Brain pericyte (primary cell): ENCODE results near the gene THBD.

Experiments
- DNase-seq: peaks from one replicate; pipeline ENCODE4 v3.0.0-alpha.2; 2012; ENCODE audit warnings: low read depth, low spot score

THBD gene

DNA sequence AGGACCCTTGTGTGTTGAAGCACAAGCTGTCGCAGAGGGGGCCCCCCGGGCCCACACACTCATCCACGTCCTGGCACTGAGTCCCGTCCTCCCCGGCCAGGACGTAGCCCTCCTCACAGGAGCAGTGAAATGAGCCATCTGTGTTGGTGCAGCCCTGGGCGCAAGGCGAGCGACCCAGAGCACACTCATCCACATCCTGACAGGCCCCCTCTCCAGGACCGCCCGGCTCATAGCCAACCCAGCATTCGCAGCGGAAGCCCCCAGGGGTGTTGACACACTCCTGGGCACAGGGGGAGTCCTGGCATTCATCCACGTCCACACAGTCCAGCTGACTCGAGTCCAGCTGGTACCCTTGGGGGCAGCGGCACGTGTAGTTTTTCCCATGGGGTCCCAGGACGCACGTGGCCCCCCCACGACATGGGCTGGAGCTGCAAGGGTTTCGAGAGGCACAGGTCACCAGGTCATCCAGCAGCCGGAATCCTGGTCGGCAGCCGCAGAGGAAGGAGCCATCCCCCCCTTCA, 35.4 kb upstream of the THBD start:
- no peak for DNase-seq

DNA sequence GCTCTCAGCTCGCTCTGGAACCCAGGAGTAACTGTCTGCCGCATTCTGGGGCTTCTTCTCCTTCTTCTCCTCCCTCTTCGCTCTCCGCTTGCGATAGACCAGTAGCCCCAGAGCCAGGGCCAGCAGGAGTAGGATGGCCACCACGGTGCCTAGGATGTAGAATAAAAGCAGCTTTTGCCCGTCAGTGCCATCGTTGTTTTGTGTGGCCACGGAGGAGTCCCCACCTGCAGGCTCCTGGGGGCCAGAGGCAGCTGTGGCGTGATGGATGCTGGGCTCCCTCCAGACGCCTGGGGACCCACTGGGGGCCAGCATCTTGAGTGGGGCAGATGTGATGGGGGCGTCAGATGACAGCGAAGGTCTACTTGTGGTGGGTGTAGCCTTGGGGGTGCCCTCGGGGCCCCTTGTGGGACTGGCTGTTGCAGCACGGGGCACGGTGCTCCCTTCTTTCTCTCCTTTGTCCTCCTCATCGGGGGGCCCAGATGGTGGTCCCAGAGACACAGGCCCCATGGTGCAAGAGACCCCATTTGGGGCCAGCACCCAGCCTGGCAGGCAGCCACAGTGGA, 34.9 kb upstream of the THBD start:
- no peak for DNase-seq

DNA sequence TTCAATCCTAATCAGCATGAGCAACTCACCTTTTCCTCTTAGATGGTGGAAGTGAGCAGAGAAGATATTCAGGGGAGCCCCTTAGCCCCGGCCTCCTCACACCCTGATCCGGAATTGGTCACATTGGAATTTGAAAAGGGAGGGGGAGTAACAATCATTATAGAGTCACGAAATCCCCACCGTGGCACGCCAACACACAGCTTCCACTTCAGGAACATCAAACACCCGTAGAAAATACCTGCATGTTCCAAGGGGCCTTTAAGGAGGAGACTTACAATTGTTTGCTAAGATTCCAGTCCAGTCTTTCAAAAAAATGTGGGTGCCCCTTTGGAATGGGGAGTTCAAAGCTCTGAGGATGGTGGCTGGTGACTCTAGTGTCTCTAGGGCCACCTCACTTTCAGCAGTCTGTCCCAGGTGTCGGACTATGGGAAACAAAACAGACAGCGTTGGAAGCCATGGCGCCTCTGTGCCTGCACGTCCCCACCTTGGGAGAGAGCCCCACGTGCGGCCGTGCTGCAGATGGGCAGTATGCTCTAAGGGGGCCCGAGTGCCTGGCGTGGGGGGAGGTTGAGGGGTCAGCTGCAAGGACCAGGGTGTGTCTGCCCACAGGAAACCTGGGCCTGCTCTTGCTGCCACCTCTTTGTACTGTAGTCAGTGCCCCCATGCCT, 34.2 kb upstream of the THBD start:
- no peak for DNase-seq

DNA sequence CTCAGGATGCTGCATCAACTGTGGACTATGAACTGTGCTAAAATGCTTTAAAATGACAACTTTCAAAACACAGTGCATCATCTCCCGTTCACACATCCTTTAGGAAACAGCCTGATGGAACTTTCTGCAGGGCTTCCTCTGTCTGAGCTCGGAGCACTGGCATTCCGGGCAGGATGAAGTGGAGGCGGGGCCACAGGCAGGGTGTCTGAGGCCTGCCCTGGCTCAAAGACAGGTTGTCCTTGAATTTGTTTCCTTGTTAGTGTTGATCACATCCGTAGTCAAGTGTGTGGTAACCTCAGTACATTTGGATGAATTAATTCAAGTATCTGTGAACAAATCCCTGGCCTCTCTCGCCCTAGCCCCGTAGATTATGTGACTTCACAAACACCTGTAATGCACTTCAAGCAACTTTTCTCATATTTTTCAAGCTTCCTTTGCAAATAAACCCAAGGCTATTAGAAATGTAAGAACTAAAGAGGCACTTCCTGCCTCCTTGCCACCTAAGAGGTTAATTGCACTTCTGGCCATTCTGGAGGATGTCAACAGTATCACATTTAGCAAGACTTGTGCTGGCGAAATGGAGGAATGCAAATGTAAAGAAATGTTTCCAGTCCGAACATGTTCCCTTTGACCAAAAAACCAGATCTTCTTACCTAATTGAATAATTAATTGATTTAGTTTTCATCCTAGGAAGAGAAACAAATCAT, 33.5 kb upstream of the THBD start:
- no peak for DNase-seq

DNA sequence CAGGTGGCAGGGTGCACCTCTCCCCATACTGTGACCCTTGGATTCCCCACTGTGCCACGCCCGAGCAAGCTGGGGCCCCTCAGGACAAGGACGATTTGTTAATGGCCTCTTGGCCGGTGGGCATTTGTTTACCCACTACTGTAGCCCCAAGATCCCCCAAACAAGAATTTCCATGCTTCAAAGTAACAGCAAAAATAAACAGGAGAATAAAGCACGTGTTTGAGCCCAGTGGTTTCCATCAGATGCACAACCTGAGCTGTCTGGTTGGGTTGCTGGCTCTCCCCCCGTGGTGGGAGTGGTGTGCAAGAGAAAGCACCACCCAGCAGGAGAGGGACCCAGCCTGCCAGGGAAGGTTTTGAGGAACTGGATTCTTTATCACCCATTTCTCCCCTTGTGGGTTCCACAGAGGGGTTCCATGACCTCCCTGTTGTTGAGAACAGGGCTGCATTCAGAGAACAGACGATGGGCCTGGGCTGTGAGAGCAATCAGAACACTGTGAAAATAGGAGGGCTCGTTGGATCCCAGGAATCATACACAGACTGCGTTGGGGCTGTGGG, 31.9 kb upstream of the THBD start:
- DNase-seq: no peak

DNA sequence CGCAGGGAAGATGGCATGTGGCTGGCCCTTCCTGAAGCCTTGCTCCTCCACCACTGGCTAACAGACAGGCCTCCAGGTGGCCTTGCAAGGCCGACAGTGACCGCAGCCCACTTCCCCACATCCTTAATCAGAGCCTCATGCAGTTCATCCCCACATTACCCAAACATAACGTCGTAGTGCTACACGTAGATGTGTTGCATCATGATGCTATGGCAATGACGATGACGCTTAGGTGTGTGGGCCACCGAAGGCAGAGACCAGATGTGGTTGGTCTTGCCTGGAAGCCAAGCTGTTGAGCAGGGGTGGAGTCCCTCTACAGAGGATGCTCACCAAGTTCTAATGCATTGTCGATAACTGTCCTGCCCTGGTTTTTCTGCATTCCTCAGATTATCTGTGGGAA, 31.0 kb upstream of the THBD start:
- DNase-seq: no peak

DNA sequence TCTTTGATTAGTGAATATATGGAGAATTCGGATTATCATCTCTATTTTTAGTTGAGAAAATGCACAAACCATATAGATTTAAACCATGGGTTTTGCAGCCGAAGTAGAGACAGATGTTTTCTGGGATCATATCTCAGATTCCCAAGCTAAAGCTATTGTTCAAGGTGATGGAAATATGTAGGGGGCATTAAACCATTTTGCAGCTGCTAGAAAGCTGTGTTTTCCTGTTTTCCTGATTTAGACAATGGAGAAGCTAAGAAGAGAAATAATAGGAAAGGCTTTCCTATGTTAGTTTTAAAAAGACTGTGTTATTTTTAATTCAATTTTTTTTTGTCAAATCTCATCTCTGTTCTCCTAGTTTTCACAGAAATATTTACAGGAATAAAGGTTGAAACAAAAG, 30.5 kb upstream of the THBD start:
- DNase-seq: no peak

DNA sequence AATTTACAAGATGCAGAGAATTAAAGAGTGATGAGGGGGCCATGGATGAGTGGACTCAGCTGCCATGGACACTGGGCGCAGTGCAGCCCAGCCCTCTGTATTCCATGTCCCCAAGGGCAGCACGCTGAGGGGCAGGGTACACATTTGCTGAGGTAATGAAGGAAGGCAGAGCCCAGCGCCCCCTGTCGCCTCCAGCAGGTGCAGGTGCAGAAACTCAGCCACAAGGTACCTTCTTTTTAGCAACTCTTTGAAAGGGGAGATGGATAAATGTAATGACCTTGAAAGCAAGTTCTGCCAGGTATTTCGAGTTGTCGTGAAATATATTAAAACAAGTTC, 29.5 kb upstream of the THBD start:
- DNase-seq: no peak

DNA sequence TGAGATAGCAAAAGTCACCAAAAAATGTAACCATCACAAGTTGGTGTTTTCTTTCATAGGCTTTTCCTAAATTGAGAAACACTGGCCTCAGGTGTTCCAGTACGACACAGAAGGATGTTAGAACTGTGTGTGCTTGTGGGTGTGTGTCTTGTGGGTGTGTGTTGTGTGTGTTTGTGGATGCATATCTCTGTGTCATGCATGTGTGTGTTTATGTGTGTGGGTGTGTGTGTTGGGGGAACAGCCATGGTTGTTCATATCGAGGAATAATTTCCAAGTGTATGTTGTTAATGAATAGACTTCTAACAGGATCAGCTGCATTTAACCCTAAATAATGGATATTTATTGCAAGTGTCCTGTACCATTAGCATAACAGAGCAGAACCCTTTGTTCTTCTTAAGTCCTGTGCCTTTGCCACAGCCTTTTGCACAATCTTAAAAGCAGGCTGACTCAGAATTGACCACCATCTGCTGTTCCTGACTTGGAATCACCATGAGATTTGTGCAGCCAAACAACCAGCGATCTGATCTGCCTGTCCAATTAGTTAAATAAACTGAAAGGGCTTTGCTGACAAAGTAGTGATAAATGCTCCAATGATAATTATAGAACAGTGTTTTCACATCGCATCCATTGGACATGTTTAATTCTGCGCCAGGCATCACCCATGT, 29.0 kb upstream of the THBD start:
- no peak for DNase-seq

DNA sequence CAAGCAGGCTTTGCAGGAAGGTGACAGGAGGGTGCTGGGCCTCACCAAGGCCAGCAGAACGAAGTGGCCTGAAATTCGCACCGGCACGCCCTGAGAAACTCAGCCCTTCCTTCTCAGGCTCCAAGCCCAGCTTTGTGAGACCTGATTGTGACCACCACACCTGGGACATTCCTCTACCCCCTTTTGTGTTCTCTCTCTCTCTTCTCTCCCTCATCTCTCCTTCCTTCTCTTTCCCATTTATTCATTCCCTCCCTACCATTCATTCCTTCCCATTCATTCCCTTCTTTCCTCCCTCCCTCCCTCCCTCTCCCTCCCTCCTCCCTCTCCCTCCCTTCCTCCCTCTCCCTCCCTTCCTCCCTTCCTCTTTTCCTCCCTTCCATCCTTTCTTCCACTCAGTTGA, 27.8 kb upstream of the THBD start:
- no peak for DNase-seq

DNA sequence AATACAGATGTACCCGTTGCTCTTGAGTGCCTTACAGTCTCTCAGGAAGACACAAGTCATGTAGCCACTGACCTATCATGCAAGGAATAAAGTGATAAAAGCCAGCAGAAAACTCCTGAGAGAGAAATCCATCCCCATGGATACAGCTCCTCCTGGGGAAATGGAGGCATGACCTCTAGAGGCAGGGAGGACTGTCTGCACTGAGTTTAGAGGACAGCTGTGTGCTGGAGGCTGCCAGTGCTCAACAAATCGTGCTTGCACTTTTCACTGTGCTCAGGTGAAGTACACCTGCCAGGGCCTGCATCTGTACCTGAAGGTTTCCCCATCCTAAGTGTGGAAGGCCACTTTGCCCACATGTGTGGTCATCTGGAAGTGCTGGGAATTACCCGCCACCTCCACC, 24.6 kb upstream of the THBD start:
- no peak for DNase-seq

DNA sequence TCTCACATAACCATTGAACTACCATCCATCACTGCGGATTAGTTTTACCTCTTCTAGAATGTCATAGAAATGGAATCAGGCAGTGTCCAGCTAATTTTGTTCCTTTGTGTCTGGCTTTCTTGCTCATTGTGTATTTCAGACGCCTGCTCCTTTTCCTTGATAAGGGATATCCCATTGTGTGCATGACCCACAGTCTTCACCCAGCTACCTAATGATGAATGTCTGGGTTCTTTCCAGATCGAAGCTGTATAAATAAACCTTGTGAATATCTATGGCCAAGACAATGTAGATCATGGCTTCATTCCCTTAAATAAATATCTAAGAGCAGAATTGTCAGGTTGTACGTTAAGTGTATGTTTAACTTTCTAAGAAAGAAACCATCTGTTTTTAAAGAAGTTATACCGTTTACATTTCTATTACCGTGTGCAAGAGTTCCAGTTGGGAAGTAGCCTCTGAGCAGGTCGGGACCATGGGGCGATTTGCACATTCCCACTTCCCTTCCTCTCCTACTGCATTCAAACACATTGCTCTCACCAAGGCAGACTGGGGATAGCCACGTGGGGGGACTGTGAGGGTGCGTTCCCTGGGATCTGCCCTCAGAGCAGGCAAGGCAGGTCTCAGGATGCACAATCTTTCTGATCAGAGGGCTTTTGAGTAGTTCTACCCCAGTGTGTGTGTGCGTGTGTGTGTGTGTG, 23.6 kb upstream of the THBD start:
- no peak for DNase-seq

DNA sequence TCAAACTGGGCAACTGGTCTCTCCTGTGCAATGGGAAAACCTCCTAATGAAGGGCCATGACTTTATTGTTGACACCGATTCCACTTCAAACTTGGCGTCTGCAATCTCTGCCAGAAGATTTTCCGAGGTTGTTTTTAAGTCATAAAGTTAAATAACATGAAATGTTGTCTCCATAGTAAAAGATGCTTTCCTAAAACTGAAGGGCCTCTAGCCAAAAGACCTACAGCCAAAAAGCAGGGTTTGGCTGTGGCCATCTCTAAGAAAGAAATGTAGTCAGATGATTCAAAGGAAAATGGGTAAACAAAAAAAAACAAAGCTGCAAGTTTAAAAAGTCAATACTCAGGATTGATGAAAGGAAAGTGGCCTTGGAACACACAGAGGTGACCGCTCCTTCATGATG, 22.5 kb upstream of the THBD start:
- no peak for DNase-seq

DNA sequence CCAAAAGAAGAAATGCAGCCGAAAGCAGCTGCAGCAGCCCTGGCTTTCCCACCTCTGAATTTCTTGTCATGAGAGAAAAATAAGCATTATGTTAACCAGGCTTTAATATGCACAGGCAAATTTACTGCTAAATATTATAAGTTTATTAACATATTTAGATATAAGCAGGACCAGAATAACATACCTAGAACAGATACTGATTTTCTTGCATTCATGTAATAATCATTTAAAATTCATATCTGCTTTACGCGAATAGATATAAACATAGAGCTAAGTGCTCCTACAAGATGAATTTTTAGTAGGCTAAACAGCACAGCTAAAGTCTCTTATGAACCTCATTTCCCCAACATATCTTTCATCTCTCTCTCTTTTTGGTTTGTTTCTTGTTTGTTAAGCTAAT, 21.9 kb upstream of the THBD start:
- DNase-seq: no peak

DNA sequence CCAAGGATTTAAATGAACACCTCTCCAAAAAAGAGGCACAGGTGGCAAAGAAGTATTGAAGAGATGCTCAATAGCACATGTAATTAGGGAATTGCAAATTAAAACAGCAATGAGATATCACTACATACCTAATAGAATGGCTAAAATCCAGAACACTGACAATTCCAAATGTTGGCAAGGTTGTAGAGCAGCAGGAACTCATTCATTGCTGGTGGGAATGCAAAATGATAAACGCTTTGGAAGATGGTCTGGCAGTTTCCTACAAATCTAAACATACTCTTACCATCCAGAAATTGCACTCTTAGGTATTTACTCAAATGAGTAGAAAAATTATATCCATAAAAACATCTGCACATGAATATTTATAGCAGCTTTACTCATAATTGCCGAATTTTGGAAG, 19.6 kb upstream of the THBD start:
- DNase-seq: no peak

DNA sequence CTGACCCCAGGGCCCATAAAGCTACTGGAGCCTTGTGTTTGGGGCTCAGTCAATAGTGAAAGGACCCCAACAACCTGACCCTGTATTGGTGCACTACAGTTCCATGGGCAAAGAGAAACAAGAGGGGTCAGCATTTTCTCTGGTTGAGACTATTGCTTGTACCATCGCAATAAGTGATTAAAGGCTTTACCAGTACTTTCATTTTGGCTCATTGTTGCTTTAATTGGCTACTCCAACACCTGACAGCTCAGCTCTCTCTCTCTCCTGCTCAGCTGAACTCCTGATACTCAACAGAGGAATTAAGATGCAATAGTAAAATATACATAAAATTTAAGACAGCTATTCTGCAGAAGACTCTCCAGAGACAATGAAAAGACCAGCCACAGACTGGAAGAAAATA, 18.8 kb upstream of the THBD start:
- DNase-seq: no peak

DNA sequence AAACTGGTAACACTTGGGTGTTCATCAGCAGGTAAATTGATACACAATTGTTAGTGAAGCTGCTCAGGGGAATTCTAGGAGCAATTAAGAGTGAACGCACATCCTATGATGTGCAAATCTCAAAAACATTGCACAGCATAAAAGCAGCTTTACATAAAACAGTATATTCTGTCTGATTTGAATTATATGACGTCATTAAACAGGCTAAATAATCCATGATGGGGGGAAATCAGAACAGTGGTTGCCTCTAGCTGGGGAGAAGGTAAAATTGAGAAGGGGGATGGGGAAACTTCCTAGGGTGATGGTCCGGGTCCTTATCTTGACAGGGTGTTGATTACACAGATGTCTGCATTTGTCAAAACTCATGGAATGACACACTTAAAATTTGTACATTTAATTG, 17.3 kb upstream of the THBD start:
- no peak for DNase-seq

DNA sequence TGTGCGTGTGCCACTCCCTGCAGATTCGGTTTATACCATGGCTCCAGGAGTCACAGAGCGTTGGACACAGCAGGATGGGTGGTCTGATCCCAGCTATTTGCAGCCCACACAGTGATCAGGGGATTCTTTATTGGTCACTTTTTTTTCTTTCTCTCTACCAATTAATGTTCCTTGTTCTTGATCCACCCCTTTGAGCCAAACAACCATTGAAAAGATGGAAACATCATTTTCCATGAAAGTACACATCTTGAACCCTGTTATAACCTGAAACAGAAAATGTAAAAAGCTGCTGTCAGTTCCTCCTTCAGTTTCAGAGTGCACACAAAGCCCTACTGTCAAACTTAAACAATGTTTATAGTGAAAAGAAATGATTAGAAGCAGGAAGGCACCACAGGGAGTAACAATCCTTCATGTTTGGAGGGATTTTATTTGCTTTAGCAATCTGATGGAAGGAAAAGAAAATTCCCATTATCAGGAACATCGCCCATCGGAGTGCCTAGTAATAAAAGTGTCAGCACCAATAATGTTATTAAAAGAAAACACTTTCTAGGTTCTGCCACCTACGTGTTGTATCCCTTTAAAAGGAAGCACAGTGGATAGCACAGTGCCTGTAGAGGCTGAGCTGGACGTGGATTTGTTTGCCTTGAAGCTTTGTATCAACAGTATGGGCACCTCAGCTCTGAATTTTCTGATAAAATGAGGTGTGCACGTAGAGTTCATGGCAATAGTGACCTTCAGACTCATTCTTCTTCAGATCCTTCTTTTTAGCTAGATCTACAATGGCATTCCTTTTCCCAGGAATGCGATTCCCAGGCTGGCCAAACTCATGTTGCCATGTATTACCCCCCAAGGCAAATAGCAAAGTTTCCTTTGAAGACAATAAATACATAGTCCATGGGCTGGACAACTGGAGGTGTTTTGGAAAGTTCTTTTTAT, 16.1 kb upstream of the THBD start:
- DNase-seq: no peak

DNA sequence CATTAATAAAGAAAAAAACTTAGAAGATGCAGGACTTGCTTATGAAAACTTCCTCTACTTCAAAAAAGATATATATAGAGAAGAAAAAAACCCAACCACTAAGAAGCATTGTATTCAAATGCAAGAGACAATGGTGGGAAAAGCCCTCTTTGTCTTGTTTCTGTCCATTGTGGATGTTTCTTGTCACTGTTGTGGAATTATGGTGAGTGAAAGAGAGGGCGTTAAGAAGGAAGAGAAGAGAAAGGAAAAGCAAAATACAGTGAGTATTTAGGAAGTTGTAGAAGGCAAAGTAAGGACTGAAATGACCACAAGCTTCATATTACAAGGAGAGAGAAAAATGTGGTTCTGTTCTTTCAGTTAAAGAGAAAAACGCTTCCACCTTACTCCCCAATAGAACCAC, 14.1 kb upstream of the THBD start:
- no peak for DNase-seq

DNA sequence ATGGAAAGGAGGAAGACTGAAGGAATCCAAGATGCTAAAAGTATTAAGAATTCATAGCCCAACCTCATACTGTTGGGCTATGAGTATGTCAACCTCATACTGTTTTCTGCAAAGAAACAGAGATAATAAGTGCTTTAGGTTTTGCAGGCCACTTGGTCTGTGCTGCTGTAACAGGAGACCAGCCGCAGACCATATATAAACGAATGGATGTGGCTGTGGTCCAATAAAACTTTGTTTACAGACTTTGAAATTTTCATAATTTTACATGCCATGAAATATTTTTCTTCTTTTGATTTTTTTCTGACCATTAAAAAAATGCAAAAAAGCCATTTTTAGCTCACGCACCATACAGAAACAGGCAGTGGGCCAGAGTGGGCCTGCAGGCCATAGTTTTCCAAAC, 13.7 kb upstream of the THBD start:
- DNase-seq: no peak

DNA sequence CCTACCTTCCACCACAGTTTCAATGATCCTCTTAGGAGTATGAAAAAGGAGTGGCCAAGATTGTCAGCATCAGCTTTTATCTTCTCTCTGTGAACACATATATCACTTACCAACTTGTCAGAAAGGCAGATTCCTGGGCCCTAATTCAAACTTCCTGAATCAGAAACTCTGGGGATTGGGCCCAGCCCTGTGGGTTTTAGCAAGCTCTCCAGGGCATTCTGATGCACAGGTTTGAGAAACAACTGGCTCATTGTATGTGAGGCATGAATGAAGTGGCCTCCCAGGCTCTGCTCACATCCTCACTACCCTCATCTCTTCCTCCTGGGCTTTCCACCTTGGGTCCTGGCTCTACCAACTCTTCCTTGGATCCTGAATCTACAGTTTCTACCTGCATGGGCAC, 13.2 kb upstream of the THBD start:
- DNase-seq: no peak
